NCI-H2171 (cell line): ENCODE measurements around the gene SLC35C1.
"Not testable (repeated sequence)": the region's sequence is repeated elsewhere in the genome, so short reads cannot be mapped to it uniquely, and the experiment has no call there.

Experiments
- DNase-seq: peaks from one replicate; lab custom pipeline; 2025; lab: John Stamatoyannopoulos, UW

Gene SLC35C1

GRCh38 chr11:45811109-45811435, 6.1 kb downstream of the SLC35C1 start:
- no peak for DNase-seq

DNA sequence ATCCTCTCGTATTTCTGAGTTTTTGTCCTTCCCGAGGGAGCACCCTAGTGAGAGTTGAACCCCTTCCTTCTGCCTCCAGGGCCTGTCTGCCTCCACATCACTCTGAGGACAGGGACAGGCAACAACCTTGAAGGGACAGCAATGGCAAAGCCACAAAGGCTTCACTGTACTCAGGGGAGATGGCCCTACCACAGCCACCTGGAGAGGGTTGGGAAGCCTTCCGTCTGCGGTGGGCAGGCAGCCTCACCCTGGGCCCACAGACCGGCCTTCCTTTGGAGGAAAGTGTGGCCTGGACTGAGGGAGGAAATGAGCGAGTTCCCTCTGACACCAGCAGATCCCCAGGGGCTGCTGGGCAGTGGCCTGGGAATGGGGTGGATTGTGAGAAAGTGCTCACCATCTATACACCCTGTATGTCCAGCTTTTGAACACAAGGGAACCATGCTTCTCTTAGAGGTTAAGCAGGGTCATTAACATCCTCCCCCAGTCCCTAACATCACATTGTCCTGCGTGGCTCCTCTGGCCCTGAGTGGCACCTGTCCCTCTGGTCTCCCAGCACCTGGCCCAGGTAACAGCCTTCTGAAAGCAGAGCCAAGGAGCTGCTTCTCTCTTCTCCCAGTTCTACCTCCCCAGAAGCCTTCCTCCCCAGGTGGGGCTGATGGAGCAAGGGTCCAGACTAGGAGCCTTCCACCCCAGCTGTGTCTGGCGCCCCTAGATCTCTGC, 6.8 kb downstream of the SLC35C1 start:
- no peak for DNase-seq

DNA sequence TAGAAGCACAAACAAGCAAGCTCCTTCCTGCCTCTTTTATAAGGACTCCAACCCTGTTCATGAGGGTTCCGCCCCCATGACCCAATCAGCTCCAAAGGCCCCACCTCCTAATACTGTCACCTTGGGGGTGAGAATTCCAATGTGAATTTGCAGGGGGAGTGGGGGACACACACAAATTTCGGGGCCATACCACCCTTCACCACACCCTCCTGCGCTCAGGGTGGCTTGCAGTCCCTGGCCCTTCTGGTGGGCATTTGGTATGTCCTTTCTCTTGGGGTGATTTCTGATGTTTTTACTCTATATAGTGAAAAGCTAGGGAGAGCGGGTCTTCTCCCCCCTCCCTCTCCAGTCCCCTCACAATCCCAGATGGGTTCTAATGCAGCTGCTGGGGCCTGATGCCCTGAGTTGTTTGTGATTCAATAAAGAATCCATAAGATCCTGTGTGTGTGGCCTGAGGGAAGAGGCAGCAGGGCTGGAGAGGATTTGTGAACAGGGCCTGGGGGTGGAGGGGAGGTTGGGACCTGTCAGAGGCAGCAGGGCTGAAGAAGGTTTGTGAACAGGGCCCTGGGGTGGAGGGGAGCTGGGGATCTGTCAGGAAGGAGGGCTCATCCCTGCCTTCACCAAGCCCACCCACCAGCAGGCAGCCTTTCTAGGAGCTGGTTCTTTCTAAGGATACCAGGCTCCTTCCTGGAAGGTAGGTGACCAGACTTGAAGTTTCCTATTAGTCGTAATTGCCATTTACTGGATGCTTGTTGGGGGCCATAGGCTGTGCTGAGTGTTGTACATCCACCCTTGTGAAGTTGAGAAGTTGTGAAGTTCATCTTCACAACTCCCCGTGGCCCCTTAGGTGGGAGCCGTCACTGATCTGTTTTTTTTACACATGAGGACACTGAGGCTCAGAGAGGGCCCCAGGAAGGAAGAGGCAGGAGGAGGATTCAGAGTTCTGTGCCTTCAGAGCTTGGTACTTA, 7.9 kb downstream of the SLC35C1 start:
- no peak for DNase-seq

DNA sequence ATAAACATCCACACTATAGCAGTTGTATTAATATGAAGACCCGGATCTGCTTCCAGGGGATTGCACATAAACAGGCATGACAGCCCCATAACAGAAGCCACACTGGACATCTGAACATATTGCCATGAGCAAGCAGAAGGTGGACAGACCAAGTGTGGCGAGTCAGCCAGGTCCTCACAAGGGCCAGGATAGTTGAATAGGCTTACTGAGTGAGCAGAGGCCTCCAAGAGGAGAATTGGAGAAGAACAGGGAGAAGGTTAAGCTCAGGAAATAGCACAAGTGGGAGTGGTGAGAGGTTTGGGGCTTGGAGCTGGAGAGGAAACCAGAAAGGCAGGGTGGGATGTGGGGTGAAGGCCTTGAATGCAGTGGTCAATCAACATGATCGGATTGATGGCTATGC, 10.8 kb downstream of the SLC35C1 start:
- DNase-seq = no peak

- no peak for DNase-seq
These were observed 11.7 kb downstream of the SLC35C1 start for GRCh38 chr11:45816614-45817013.

DNA sequence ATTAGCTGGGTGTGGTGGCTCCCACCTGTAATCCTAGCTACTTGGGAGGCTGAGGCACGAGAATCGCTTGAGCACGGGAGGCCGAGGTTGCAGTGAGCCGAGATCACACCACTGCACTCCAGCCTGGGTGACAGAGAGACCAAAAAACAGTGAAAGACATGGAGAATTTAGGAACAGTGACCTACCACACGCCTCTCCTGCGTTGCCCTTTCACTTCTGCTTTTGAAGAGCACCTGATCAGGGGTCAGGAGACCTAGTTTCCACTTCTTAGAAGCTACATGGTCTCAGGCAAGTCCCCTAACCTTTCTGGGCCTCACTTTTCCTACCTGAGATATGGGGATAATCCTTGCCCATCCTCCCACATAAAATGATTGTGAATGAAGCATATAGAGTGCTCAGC, 12.2 kb downstream of the SLC35C1 start:
- DNase-seq = no peak

GRCh38 chr11:45818961-45819605, 14.1 kb downstream of the SLC35C1 start:
- DNase-seq = no peak

DNA sequence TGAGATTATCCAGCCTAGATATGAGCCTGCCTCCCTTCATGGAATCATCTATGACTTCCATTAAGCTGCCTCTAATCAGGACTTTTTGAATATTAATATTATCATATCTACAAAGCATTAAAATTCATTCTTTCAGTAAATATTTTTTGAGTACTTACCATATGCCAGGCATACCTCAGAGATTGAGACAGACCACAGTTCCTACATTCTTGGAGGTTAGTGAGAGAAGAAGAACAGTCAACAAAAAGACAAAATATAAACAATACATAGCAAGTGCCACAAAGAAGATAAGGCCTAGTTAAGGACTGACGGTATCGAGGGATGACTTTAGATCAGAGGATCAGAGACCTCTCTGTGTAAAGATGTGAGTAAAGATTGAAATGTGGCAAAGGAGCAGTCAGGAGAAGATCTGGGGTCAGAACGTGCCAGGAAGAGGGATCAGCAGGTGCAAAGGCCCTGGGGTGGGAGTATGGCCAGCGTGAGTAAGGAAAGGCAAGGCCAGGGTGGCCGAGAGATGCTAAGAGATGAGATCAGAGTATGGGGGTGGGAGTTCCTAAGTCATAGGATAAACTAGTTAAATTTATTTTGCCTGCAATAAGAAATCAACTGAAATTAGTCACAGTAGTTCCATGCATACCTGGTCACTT, 15.4 kb downstream of the SLC35C1 start:
- DNase-seq = no peak

DNA sequence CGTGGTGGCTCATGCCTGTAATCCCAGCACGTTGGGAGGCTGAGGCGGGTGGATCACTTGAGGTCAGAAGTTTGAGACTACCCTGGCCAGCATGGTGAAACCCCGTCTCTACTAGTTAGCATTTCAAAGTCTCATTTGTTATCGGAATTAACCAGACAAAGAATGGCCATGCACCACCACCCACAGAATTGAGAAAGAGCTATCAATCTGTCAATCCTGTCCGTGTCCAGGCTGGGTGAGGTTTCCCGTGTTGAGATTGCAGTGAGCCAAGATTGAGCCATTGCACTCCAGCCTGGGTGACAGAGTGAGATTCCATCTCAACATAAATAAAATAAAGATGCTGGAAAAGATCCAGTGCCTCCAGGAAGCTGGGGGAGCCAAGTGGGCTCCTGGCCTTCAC, 21.5 kb downstream of the SLC35C1 start:
- DNase-seq = not testable (repeated sequence)

GRCh38 chr11:45827123-45827522, 22.2 kb downstream of the SLC35C1 start:
- no peak for DNase-seq

- no peak for DNase-seq
These were observed 24.0 kb downstream of the SLC35C1 start for GRCh38 chr11:45828996-45829395.

GRCh38 chr11:45830596-45830995, 25.6 kb downstream of the SLC35C1 start:
- no peak for DNase-seq

GRCh38 chr11:45832811-45833441, 28.0 kb downstream of the SLC35C1 start:
- no peak for DNase-seq

- DNase-seq = no peak
These were observed 28.8 kb downstream of the SLC35C1 start for GRCh38 chr11:45833761-45834160.

DNA sequence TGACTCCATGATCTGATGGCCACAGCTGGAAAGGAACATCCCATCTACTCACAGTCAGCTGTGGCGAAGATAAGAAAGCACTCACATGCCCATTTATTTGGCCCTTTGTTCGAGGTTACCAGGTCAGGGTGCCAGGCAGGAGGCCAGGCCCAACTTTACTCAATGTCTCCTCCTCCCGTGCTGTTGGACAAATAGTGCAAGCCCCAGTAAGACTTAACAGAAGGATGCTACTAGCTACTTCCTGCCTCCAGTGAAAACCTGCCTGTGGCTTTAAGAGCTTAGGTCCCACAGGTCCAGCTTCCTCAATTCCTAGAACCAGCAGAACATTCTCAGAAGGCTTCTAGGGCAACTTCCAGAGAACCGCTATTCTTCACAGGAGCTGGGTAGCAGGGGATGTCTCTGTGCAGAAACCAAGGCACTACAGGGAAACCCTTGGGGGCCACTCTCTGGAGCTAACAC, 29.4 kb downstream of the SLC35C1 start:
- DNase-seq = no peak

GRCh38 chr11:45839204-45839603, 34.3 kb downstream of the SLC35C1 start:
- no peak for DNase-seq

DNA sequence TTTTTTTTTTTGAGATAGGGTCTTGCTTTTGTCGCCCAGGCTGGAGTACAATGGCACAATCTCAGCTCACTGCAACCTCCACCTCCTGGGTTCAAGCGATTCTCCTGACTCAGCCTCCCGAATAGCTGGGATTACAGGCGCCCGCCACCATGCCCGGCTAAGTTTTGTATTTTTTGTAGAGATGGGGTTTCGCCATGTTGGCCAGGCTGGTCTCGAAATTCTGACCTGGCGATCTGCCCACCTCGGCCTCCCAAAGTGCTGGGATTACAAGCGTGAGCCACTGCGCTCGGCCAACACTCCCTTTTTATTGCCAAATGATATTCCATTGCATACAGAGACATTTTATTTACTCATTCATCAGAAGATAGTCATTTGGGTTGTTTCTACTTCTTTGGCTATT, 35.3 kb downstream of the SLC35C1 start:
- DNase-seq = not testable (repeated sequence)

DNA sequence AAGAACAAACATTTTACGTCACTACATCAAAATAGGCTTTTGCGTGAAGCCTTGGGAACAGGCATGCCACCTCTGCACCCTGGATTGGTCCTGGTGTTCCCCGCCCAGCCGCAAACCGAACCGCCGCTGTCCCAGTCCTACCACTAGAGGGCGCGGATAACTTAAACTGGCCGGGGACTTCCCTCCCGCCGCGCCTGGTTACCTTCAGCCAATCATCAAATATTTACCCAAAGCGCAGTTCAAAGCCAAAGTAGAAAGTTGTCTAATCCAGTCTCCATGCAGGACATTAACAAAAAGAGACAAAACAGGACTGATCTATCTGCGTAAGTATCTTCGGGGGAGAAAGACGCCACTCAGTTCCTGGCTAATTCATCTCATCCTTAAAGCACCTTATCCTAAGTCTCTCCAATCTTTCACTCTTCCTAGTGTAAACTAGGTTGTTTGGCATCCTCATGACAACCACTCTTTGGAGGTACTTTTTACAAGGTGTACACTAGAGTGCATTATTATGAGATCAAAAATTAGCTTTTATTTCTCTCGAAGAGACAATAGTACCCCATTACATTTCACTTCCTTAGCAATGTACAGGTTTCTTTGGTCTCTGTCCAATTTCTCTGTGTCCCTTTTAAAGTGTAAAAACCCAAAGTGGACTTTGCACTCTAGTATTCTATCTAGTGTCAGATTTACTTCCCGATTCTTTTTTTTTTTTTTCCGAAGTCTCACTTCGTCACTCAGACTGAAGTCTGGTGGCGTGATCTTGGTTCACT, 38.4 kb downstream of the SLC35C1 start:
- peak; percentile 80 for DNase-seq

DNA sequence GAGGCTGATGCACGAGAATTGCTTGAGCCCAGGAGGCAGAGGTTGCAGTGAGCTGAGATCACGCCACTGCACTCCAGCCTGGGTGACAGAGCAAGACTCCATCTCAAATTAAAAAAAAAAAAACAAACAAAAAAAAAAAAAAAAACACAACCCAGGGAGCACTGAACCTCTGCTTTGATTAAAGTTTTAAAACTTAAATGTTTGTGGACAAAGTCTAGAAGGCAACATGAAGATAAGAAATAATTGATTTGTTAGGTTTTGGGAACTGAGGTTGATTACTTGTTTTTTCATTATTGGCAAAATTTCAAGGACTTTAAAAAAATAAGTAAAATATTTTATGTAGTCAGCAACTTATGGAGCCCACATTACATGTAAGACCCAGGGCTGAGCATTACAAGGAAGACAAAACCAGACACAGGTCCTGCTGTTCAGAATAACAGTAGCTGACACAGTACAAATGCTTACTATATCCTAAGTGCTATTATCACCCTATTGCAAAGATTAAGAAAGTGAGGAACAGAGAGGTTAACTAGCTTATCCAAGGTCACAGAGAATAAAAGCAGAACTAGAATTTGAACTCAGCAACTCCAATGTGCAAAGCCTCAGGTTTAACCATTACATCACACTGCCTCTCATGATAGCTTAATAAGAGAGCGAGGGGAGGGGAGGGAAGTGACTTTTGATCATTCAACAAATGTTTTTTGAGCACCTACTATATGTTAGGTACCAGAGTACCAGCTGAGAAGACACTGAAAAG, 40.1 kb downstream of the SLC35C1 start:
- no peak for DNase-seq

GRCh38 chr11:45846174-45846675, 41.3 kb downstream of the SLC35C1 start:
- DNase-seq = no peak
